Gastroesophageal sphincter (tissue), 3 donors: ENCODE measurements around the gene CRYGN.

ENCODE experiments used
- EP300 ChIP-seq: sonication (generic); formaldehyde crosslinking; IDR thresholded peaks from one replicate; pipeline ENCODE4 v1.6.1; 2017; ENCODE audit warnings: antibody characterized with exemption, mild to moderate bottlenecking
- POLR2A ChIP-seq, 2 donors: fragments of 450-650 bp; IDR thresholded peaks; one replicate each; pipeline ENCODE4 v1.6.1; 2017; ENCODE audit warnings: antibody characterized with exemption in 2 of 2, mild to moderate bottlenecking in 2 of 2, moderate library complexity in 1 of 2
- POLR2AphosphoS5 ChIP-seq: sonication (generic); formaldehyde crosslinking; IDR thresholded peaks from one replicate; pipeline ENCODE4 v1.6.1; 2017; ENCODE audit warnings: antibody characterized with exemption
- TF ChIP-seq, protein P1 (sequence below), 4 experiments: fragments of 200-600 bp in 2 of 4; fragments of 450-650 bp in 2 of 4; sonication (generic) in 1 of 4; IDR thresholded peaks; one replicate each; pipeline ENCODE4 v1.5.1; 2017 to 2019; ENCODE audit warnings: antibody characterized with exemption in 4 of 4, mild to moderate bottlenecking in 2 of 4, moderate library complexity in 2 of 4

GRCh38 chr7:151457534-151457933 lies 17.6 kb upstream of the CRYGN start:
- no peak for TF ChIP-seq EP300
- TF ChIP-seq POLR2A (IDR thresholded peaks at IDR 0.05), result no peak
- TF ChIP-seq, protein P1, sequence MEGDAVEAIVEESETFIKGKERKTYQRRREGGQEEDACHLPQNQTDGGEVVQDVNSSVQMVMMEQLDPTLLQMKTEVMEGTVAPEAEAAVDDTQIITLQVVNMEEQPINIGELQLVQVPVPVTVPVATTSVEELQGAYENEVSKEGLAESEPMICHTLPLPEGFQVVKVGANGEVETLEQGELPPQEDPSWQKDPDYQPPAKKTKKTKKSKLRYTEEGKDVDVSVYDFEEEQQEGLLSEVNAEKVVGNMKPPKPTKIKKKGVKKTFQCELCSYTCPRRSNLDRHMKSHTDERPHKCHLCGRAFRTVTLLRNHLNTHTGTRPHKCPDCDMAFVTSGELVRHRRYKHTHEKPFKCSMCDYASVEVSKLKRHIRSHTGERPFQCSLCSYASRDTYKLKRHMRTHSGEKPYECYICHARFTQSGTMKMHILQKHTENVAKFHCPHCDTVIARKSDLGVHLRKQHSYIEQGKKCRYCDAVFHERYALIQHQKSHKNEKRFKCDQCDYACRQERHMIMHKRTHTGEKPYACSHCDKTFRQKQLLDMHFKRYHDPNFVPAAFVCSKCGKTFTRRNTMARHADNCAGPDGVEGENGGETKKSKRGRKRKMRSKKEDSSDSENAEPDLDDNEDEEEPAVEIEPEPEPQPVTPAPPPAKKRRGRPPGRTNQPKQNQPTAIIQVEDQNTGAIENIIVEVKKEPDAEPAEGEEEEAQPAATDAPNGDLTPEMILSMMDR (IDR thresholded peaks at IDR 0.05), result no peak
- TF ChIP-seq POLR2AphosphoS5, result no peak
